Renal pelvis (tissue), 4 donors: Measurements from ENCODE around the gene ASIP. TPM values are rescaled to one million over a fixed set of nuclear protein-coding genes. Genes with fewer than 3 reads are reported as not detected.
"Not testable (repeated sequence)": the region's sequence is repeated elsewhere in the genome, so short reads cannot be mapped to it uniquely, and the experiment has no call there.

ENCODE experiments used
- DNase-seq: peaks from one replicate; pipeline ENCODE4 v3.0.0-alpha.2; 2013
- polyA plus RNA-seq, 3 donors: library from polyadenylated mRNA; unstranded; fragments of 120-200 nt; gene quantifications; one replicate each; pipeline ENCODE4 v1.2.1, GENCODE V29; 2013; ENCODE audit not compliant: insufficient read length in 3 of 3

Gene ASIP
- polyA plus RNA-seq, 3 donors: 0.34 to 0.76 (median 0.40) TPM

DNA sequence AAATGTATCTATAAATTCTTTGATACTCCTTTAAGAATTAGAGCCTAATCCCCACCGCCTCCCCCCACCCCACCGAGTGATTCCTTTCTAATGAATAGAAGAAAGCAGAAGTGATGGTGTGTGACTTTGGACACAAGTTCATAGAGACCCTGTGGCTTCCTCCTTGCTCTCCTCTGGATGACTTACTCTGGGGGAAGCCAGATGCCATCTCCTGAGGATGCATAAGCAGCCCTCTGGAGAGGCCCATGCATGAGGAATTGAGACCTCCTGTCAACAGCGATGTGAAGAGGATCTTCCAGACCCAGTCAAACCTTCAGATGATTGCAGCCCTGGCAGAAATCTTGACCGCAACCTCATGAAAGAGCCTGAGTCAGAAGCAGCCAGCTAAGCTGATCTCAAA, 40.8 kb downstream of the ASIP start:
- no peak for DNase-seq

GRCh38 chr20:34283844-34284243, 42.6 kb downstream of the ASIP start:
- DNase-seq: no peak

- DNase-seq: no peak
Measured at GRCh38 chr20:34285450-34285849, 44.2 kb downstream of the ASIP start.

GRCh38 chr20:34287500-34287899, 46.3 kb downstream of the ASIP start:
- DNase-seq: not testable (repeated sequence)

- DNase-seq: no peak
Measured at GRCh38 chr20:34290471-34290870, 49.2 kb downstream of the ASIP start.

DNA sequence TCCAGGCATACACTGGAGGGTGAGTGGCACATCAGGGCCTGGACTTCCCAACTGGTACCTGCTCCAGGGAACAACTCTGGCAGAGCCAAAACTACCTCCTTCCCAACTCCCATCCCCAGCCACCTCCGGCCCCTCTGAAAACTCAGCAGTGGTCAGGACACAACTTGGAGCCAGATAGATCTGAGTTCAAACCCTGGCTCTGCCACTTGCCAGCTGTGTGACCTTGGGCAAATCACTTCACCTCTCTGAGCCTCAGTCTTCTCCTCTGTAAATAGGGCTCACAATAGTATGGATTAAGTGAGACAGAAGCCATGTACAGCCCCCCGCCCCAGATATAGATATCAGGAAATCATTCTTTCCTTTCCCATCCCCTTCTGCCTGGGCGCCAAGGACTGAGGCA, 51.3 kb downstream of the ASIP start:
- no peak for DNase-seq

GRCh38 chr20:34293119-34293518, 51.9 kb downstream of the ASIP start:
- DNase-seq: no peak

DNA sequence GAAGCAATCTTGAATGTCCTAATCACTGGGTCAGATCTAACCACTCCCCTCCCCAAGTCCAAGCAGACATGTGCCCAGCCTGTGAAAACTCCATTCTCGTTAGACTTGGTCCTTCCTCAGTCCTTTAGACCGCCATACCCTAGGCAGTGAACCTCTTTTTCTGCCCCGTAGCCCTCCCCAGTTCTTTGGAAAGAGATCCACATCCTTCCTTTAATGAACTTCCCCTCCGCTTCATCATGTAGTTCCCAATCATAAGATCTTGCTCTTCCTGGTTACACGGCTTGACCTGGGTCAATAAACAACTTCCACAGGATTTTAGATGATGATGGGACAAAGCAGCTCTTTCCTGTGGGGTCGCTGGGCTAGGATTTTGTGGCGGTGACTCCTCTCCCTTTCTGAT, 52.4 kb downstream of the ASIP start:
- DNase-seq: no peak

DNA sequence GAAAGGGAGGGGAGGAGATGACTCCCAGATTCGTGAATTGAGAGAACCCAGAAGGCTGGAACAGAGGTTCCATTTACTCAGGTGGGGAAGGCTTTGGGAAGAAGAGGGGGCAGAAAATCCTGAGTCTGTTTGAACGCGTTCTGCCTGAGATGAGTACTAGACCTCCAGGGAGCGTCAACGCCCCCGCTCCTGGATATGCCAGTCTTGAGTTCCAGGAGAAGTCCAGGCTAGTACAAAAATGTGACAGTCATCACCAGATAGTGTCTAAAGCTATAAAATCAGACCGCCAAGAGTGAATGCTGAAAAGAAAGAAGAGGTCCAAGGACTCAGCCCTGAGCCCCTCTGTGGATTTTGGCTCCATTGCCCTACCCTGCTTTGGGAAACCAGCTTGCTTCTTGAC, 53.3 kb downstream of the ASIP start:
- no peak for DNase-seq

- DNase-seq: no peak
Measured at GRCh38 chr20:34295284-34295683, 54.1 kb downstream of the ASIP start.

DNA sequence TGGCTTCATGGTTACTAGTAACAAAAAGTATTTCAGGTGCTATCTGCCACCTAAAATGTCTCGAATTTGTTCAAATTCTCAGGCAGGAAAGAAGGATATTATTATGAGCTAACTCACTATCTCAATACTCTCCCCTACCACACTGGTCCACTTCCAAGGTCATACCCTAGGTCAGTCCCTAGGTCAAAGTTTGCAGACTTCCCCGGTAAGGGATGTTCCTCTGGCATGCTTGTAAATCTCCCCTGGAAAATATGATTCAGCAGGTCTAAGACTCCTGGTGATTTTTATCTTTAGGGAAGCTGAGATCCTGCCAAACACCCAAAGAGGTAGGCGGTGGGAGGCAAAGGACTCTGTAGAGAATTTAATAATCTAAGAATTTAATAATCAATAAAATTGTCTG, 55.2 kb downstream of the ASIP start:
- DNase-seq: no peak

- not testable (repeated sequence) for DNase-seq
Measured at GRCh38 chr20:34298294-34298784, 57.1 kb downstream of the ASIP start.

GRCh38 chr20:34299556-34300255, 58.5 kb downstream of the ASIP start:
- no peak for DNase-seq

DNA sequence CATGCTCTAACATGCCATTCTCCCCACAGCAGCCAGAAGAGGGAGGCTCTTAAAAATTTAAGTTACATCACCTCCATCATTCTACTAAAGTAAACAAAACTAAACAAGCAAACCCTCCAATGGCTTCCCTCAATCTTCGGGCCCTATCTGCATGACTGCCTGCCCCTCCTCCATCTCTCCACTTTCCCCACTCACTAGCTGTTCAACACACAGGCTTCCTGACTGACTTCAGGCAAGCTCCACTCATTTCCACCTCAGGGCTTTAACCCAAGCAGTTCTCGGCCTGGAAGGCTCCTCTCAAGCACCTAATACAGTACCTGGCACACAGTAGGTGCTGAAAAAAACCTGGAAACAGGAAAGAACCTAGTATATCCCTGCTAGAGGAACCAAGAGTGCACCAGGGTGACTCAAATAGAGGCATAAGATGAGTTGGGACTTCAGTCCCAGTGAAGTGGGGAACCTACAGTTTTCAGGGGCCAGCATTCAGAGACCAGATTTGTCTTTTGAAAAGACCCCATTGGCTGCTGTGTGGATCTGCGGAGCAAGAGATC, 59.1 kb downstream of the ASIP start:
- no peak for DNase-seq

- DNase-seq: no peak
Measured at GRCh38 chr20:34300809-34301586, 59.8 kb downstream of the ASIP start.

GRCh38 chr20:34301587-34302311, 60.5 kb downstream of the ASIP start:
- DNase-seq: no peak

DNA sequence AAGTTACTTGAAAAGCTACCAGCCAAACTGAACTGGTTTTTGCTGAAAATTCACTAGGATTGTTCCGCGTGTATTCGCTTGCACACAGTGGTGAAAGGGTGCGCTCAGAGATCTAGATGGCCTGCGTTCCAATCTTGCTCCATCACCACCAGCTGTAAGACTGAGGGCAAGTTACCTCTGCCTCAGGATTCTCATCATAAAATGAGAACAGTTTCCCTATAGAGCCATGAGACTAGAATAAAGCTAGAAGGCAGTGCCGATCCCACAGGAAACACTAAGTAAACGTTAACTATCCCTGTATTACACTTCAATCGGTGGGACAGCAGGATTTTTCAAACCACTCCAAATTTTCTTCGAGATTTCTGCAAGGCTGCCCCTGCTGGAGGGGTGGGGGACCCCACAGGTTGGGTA, 61.1 kb downstream of the ASIP start:
- DNase-seq: no peak

GRCh38 chr20:34302723-34303533, 61.7 kb downstream of the ASIP start, which contains the start of gene AHCY:
Gene AHCY (minus strand): TSS chr20:34303355. CDS start chr20:34303270, 85 bp downstream.
- peak; percentile 94 for DNase-seq

- no peak for DNase-seq
Measured at GRCh38 chr20:34305333-34306230, 64.4 kb downstream of the ASIP start.

DNA sequence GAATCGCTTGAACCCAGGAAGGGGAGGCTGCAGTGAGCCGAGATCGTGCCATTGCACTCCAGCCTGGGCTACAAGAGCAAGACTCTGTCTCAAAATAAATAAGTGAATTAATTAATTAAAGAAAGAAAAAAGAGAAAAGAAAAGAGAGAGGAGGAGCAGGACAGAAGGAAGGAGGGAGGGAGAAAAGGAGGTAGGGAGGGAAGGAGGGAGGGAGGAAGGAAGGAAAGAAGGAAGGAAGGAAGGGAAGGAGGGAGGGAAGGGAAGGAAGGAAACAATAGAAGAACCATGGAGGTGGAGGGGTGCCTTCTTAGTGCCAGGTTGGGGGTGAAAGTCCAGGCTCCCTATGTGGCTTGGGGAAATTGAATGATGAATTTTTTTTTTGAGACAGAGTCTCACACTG, 68.5 kb downstream of the ASIP start:
- no peak for DNase-seq
